Ishikawa (cell line): ENCODE data around the gene GLMN.

Experiments
- CEBPB ChIP-seq: IDR thresholded peaks from 2 replicates; pipeline ENCODE4 v1.6.1; 2012
- CREB1 ChIP-seq: IDR thresholded peaks from 2 replicates; pipeline ENCODE4 v1.6.1; 2012; ENCODE audit warnings: low read depth
- EGR1 ChIP-seq: IDR thresholded peaks from 2 replicates; pipeline ENCODE4 v1.6.1; 2012
- EP300 ChIP-seq: IDR thresholded peaks from 2 replicates; pipeline ENCODE4 v1.6.1; 2012; ENCODE audit warnings: borderline replicate concordance
- FOXM1 ChIP-seq: IDR thresholded peaks from 2 replicates; pipeline ENCODE4 v1.6.1; 2012; ENCODE audit warnings: low read depth, borderline replicate concordance
- MAX ChIP-seq: IDR thresholded peaks from 2 replicates; pipeline ENCODE4 v1.6.1; 2012
- NFIC ChIP-seq: IDR thresholded peaks from 2 replicates; pipeline ENCODE4 v1.6.1; 2012
- RAD21 ChIP-seq: IDR thresholded peaks from 2 replicates; pipeline ENCODE4 v1.6.1; 2012; ENCODE audit warnings: low read depth
- REST ChIP-seq: IDR thresholded peaks from 2 replicates; pipeline ENCODE4 v1.6.1; 2012; ENCODE audit warnings: low read depth, mild to moderate bottlenecking
- TAF1 ChIP-seq: IDR thresholded peaks from 2 replicates; pipeline ENCODE4 v1.6.1; 2012; ENCODE audit warnings: low read depth, mild to moderate bottlenecking
- TCF12 ChIP-seq: IDR thresholded peaks from 2 replicates; pipeline ENCODE4 v1.6.1; 2012; ENCODE audit warnings: low read depth
- TEAD4 ChIP-seq: IDR thresholded peaks from 2 replicates; pipeline ENCODE4 v1.6.1; 2012
- USF1 ChIP-seq: IDR thresholded peaks from 2 replicates; pipeline ENCODE4 v1.6.1; 2012
- YY1 ChIP-seq: IDR thresholded peaks from 2 replicates; pipeline ENCODE4 v1.6.1; 2012; ENCODE audit warnings: low read depth
- ZBTB7A ChIP-seq: IDR thresholded peaks from 2 replicates; pipeline ENCODE4 v1.6.1; 2012; ENCODE audit warnings: low read depth

Gene GLMN

GRCh38 chr1:92262516-92262915 lies 36.3 kb downstream of the GLMN start:
- TF ChIP-seq CREB1 (no peak), FOXM1 (no peak), RAD21 (no peak), USF1 (no peak), TCF12 (no peak), ZBTB7A (no peak), YY1 (no peak)

GRCh38 chr1:92259350-92259749 lies 39.4 kb downstream of the GLMN start:
- TF ChIP-seq USF1: no peak
- no peak for TF ChIP-seq YY1
- TF ChIP-seq RAD21: no peak
- no peak for TF ChIP-seq MAX
- TF ChIP-seq CEBPB: no peak
- TF ChIP-seq EP300: no peak
- no peak for TF ChIP-seq FOXM1
- TF ChIP-seq TAF1: no peak
- no peak for TF ChIP-seq REST
- TF ChIP-seq EGR1: no peak
- no peak for TF ChIP-seq TCF12
- TF ChIP-seq CREB1: no peak
- TF ChIP-seq ZBTB7A: no peak
- TF ChIP-seq NFIC: no peak
- no peak for TF ChIP-seq TEAD4

- TF ChIP-seq TCF12 (no peak), EGR1 (no peak), MAX (no peak), TEAD4 (no peak), REST (no peak), NFIC (no peak), CREB1 (no peak), RAD21 (no peak), EP300 (no peak), TAF1 (no peak)
Measured at GRCh38 chr1:92244376-92244775, 54.4 kb downstream of the GLMN start.

- no peak for TF ChIP-seq MAX
- TF ChIP-seq CREB1: no peak
- no peak for TF ChIP-seq EGR1
- no peak for TF ChIP-seq NFIC
- no peak for TF ChIP-seq REST
- no peak for TF ChIP-seq TCF12
- no peak for TF ChIP-seq RAD21
- no peak for TF ChIP-seq YY1
Measured at GRCh38 chr1:92240034-92240433, 58.8 kb downstream of the GLMN start.

- TF ChIP-seq USF1 (no peak), TCF12 (no peak), NFIC (no peak), YY1 (no peak), ZBTB7A (no peak), TAF1 (no peak), REST (no peak), MAX (no peak), FOXM1 (no peak)
Measured at GRCh38 chr1:92230736-92231135, 68.1 kb downstream of the GLMN start.
